ENCODE results near the gene ZNF232.
"Not testable (repeated sequence)": the region's sequence is repeated elsewhere in the genome, so short reads cannot be mapped to it uniquely, and the experiment has no call there.

ZNF232 gene

GRCh38 chr17:5097101-5097834, 14.4 kb downstream of the ZNF232 start:
- DNase-seq (ENCODE audit: low read depth in 2 of 2): peak in 1 of 2 donors; percentile 46

DNA sequence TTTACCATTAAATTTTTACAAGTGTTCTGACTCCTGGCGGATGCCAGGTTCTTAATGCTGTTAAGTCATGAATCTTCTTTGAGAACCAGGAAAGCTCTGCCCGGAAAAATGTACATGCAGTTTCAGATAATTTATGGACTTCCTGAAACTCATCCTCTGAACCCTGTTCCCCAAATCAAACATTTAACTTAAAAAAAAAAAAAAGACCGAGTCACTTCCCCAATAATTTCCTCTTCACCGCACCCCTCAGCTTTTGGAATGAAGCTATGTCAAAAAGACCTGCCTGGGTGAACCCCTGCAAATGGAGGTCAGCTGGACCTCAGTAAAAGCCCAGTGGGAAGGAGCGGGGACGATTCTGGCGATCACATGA, 15.0 kb downstream of the ZNF232 start:
- DNase-seq (ENCODE audit: low read depth in 2 of 2): no peak

DNA sequence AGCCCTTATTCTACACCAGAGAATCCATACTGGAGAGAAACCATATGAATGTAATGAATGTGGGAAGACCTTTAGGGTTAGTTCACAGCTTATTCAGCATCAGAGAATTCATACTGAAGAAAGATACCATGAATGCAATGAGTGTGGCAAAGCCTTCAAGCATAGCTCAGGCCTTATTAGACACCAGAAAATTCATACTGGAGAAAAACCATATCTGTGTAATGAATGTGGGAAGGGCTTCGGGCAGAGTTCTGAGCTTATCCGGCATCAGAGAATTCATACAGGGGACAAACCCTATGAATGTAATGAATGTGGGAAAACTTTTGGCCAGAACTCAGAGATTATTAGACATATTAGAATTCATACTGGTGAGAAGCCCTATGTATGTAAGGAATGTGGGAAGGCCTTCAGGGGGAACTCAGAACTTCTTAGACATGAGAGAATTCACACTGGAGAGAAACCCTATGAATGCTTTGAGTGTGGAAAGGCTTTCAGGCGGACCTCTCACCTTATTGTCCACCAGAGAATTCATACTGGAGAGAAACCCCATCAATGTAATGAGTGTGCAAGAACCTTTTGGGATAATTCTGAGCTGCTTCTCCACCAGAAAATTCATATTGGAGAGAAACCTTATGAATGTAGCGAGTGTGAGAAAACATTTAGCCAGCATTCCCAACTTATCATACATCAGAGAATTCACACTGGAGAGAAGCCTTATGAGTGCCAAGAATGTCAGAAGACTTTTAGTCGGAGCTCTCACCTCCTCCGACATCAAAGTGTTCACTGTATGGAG, 19.3 kb downstream of the ZNF232 start:
- DNase-seq (ENCODE audit: low read depth in 2 of 2): no peak

- no peak for DNase-seq (ENCODE audit: low read depth in 2 of 2)
Measured at GRCh38 chr17:5080591-5080990, 31.1 kb downstream of the ZNF232 start.

DNA sequence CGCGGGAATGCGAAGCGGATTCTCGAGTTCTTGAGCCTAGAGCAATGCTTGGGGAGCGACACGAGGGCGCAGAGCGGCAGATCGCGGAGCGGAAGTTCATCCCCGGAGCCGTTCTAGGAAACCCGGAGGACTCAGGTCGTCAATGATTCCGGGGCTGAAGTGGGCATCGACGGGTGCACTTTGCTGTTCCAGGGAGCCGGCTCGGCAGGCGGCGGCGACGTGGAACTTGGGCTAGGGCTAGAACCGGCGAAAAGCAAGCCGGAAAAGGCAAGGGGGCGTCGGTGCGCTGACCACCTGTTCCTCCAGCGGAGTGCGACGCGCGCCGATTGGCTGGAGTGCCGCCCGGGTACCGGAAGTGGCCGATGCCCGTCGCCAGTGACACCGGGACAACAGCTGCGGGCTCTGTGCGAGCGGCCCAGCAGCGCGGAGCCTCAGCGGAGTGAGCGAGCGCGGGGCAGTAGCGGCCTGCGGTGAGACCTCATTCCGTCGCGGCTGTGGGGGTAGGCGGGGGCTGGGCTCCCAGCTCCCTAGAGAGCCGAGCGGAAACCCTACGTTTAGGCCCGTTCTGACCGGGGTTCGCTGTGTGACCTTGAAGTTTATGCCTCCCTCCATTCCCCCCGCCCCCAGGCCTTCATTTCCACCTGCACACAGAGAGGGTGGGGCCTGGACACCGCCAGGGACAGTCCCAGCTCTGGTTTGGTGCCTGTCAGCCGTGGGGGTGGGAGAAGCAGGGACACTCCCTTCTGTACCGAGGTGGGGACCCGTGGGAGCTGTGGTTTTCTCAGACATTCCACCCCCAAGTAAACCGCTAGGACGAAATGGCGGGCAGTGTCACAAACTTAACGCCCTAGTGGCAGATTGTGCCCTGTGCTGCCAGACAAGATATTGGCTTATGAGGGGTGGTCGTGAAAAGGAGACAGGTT, 33.3 kb downstream of the ZNF232 start, which contains the start of gene ZFP3:
Gene ZFP3, plus strand, starts transcription at position 362 of the 923 bp plus-strand sequence. CDS start 13,038 bp downstream, outside the sequence.
- DNase-seq (ENCODE audit: low read depth in 2 of 2): peak; percentile 73

DNA sequence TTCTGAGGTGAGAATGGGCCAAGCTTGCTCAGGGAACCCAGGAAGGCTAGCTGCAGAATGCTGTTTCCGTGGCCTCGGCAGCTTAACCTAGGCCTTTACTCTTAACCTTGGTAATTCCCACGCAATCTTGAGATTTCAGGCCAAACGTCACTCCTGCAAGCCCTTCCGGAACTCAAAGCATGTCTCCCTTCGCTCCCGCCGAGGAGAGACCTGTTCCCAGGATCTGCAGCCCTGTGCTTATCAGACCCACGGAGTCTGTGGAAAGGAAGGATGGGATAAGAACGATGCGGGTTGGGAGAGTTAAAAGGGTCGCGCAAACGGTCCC, 33.9 kb downstream of the ZNF232 start:
- no peak for DNase-seq (ENCODE audit: low read depth in 2 of 2)

DNA sequence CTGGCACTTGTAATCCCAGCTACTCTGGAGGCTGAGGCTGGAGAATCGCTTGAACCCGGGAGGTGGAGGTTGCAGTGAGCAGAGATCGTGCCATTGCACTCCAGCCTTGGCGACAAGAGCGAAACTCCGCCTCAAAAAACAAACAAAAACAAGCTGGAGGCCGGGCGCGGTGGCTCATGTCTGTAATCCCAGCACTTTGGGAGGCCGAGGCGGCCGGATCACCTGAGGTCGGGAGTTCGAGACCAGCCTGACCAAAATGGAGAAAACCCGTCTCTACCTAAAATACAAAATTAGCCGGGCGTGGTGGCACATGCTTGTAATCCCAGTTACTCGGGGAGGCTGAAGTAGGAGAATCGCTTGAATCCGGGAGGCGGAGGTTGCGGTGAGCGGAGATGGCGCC, 34.4 kb downstream of the ZNF232 start:
- not testable (repeated sequence) for DNase-seq (ENCODE audit: low read depth in 2 of 2)

- not testable (repeated sequence) for DNase-seq (ENCODE audit: low read depth in 2 of 2)
Measured at GRCh38 chr17:5075472-5075871, 36.2 kb downstream of the ZNF232 start.

DNA sequence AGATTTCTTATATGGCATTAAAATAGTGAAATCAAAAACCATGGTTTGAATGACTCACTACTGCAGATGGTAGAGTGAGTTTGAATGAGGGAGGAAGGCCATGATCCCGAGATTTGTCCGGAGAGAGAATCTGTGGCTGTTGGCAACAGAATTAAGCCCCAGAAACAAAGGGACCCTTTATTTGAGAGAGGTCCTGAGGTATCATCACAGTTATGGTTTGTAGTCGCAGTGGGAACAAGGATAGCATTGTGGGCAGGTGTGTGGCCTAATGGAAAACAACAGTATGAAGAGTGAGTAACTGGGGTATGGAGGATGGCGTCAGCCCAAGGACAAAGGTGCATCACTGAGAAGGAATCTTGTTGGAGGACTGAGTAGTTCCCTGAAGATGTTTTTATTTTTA, 42.0 kb downstream of the ZNF232 start:
- DNase-seq (ENCODE audit: low read depth in 2 of 2): no peak

DNA sequence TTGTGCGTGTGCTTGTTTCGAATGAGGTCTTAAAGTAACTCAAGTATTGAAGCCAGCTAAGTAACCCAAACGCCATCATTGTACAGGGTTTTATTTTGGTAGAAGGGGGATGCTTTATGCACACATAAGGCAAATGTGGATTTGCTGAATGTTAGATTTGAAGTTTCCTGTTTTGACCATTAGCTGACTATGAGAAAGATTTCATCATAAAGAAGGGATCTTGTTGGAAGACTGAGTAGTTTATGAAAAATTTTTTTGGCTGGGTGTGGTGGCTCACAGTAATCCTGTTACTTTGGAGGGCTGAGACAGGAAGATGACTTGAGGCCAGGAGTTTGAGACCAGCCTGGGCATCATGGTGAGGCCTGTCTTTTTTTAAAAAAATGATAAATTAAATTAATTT, 43.4 kb downstream of the ZNF232 start:
- DNase-seq (ENCODE audit: low read depth in 2 of 2): no peak

GRCh38 chr17:5065227-5065744, 46.4 kb downstream of the ZNF232 start:
- no peak for DNase-seq (ENCODE audit: low read depth in 2 of 2)
